ENCODE data around the gene SNX1. TPM values are rescaled to one million over a fixed set of nuclear protein-coding genes. Genes with fewer than 3 reads are reported as not detected.

The SNX1 gene
- total RNA-seq, 1 donor from 2014 or later, result 87.7 TPM

- H3K36me3 Mint-ChIP-seq (ENCODE audit: low read depth, unreplicated experiment), result peaks cover 18% of the 10 kb centered on the region
- Histone ChIP-seq H3K9ac (ENCODE audit: low read length) (no peak overlapping the region), H3K4me1 (ENCODE audit: insufficient read depth, low read length) (peaks cover 25% of the 10 kb centered on the region), H3K27me3 (ENCODE audit: insufficient read depth, low read length) (no peaks in the 10 kb centered on the region), H3K79me2 (ENCODE audit: insufficient read depth, low read length) (peaks cover 33% of the 10 kb centered on the region), H3K27ac (ENCODE audit: low read depth, low read length) (no peak overlapping the region), H3K4me3 (ENCODE audit: insufficient read depth, low read depth, low read length) (no peak overlapping the region), H2AFZ (ENCODE audit: low read depth, low read length) (no peak overlapping the region), H3K4me2 (ENCODE audit: low read length) (no peak overlapping the region), H3K9me3 (ENCODE audit: insufficient read depth, low read depth, low read length) (no peaks in the 10 kb centered on the region), H3K36me3 (ENCODE audit: insufficient read depth, low read length) (peaks cover 10% of the 10 kb centered on the region), H4K20me1 (ENCODE audit: insufficient read depth, low read length) (peaks cover 28% of the 10 kb centered on the region)
- TF ChIP-seq CTCF (IDR thresholded peaks at IDR 0.05; ENCODE audit: insufficient read depth, low read depth, low read length), result no peak
- no peak for TF ChIP-seq EZH2 (IDR thresholded peaks at IDR 0.05; ENCODE audit: insufficient read depth, low read length)
- DNase-seq (ENCODE audit: low read depth), result no peak
- H3K27me3 Mint-ChIP-seq (ENCODE audit: low read depth, unreplicated experiment), result no peaks in the 10 kb centered on the region
- H3K4me3 Mint-ChIP-seq (ENCODE audit: unreplicated experiment), result peak overlapping the region; percentile 54
- H3K27ac Mint-ChIP-seq (ENCODE audit: unreplicated experiment), result peak overlapping the region; percentile 5
- peaks cover 23% of the 10 kb centered on the region for H3K4me1 Mint-ChIP-seq (ENCODE audit: low read depth, unreplicated experiment)
- H3K9me3 Mint-ChIP-seq (ENCODE audit: unreplicated experiment), result no peaks in the 10 kb centered on the region
- FAIRE-seq, result no peak
Measured at GRCh38 chr15:64164436-64164835, 68.7 kb downstream of the SNX1 start.

DNA sequence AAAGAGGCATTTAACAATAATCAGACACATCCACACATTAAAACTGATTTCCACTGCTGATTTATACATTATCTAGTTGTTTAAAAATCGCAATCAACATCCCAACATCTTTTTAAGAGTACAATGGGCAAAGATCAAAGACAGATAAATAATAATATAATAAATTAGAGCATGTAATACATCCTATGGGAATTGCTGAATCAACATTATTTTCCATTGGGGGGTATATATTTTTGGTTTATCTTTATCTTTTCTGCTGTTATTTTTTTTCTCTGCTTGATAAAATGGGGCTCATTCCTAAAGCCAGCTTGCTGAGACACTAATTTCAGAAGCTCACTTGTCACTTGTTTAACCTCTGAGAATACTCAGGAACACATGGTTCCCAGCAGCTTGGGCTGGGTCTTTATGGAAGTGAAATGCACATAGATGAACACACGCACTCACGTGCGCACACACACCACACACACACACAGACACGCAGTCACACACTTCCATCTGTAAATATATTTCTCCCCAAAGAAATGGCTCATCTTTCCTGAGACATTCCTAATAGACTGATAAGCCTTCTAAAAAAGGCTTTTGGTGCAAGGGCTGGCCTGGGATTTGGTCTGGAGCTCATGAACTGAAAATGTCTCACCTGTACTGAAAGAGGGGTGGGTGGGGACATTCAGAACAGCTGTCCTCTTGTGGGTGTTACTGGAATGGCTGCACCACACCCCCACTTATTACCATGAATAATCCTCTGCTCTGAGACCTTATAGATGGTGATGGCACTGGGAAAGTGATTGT is 70.5 kb downstream of the SNX1 start:
- H3K27ac Mint-ChIP-seq (ENCODE audit: unreplicated experiment), result no peak overlapping the region
- no peak for DNase-seq (ENCODE audit: low read depth)
- Histone ChIP-seq H3K36me3 (ENCODE audit: insufficient read depth, low read length) (no peaks in the 10 kb centered on the region), H3K27me3 (ENCODE audit: insufficient read depth, low read length) (no peaks in the 10 kb centered on the region), H4K20me1 (ENCODE audit: insufficient read depth, low read length) (peaks cover 10% of the 10 kb centered on the region), H3K4me3 (ENCODE audit: insufficient read depth, low read depth, low read length) (no peak overlapping the region), H3K27ac (ENCODE audit: low read depth, low read length) (no peak overlapping the region), H3K79me2 (ENCODE audit: insufficient read depth, low read length) (peaks cover 15% of the 10 kb centered on the region), H3K9ac (ENCODE audit: low read length) (no peak overlapping the region), H2AFZ (ENCODE audit: low read depth, low read length) (no peak overlapping the region), H3K4me2 (ENCODE audit: low read length) (no peak overlapping the region), H3K9me3 (ENCODE audit: insufficient read depth, low read depth, low read length) (no peaks in the 10 kb centered on the region), H3K4me1 (ENCODE audit: insufficient read depth, low read length) (peaks cover 16% of the 10 kb centered on the region)
- H3K4me3 Mint-ChIP-seq (ENCODE audit: unreplicated experiment), result no peak overlapping the region
- peaks cover 14% of the 10 kb centered on the region for H3K4me1 Mint-ChIP-seq (ENCODE audit: low read depth, unreplicated experiment)
- H3K9me3 Mint-ChIP-seq (ENCODE audit: unreplicated experiment), result no peaks in the 10 kb centered on the region
- H3K27me3 Mint-ChIP-seq (ENCODE audit: low read depth, unreplicated experiment), result no peaks in the 10 kb centered on the region
- FAIRE-seq, result no peak
- no peak for TF ChIP-seq EZH2 (IDR thresholded peaks at IDR 0.05; ENCODE audit: insufficient read depth, low read length)
- TF ChIP-seq CTCF (IDR thresholded peaks at IDR 0.05; ENCODE audit: insufficient read depth, low read depth, low read length), result no peak
- peaks cover 15% of the 10 kb centered on the region for H3K36me3 Mint-ChIP-seq (ENCODE audit: low read depth, unreplicated experiment)

DNA sequence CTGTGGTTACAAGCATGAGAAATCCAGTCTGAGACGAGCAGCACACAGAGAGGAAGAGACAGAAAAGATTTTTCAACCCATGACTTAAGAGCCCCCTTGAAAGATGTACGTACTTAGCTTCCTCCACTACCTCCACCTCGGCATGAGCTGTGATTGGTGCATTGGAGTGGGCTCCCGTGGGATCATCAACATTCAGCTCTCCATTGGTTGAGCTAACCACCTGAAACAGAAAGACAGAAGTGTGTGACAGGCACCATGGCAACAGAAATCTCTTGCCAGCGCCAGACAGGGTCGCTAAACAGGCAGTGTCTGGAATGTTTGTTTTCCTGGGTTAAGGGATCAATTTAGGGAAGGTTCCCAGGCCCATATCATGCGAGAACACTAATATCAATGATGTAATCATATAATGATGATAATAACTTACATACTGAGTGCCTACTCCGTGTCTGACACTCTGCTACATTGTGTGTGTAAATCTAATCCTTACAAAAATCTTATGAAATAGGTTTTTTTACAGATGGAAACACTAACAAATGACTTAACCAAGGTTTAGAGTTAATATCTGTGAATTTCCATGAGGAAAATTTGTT is 84.5 kb downstream of the SNX1 start:
- H2AFZ ChIP-seq (ENCODE audit: low read depth, low read length), result no peak overlapping the region
- no peak overlapping the region for H3K4me3 ChIP-seq (ENCODE audit: insufficient read depth, low read depth, low read length)
- no peaks in the 10 kb centered on the region for H3K9me3 ChIP-seq (ENCODE audit: insufficient read depth, low read depth, low read length)
- no peak overlapping the region for H3K27ac Mint-ChIP-seq (ENCODE audit: unreplicated experiment)
- peaks cover 13% of the 10 kb centered on the region for H3K36me3 ChIP-seq (ENCODE audit: insufficient read depth, low read length)
- DNase-seq (ENCODE audit: low read depth), result no peak
- no peak for FAIRE-seq
- peaks cover 5% of the 10 kb centered on the region for H3K4me1 Mint-ChIP-seq (ENCODE audit: low read depth, unreplicated experiment)
- TF ChIP-seq EZH2 (IDR thresholded peaks at IDR 0.05; ENCODE audit: insufficient read depth, low read length), result no peak
- TF ChIP-seq CTCF (IDR thresholded peaks at IDR 0.05; ENCODE audit: insufficient read depth, low read depth, low read length), result no peak
- peaks cover 3% of the 10 kb centered on the region for H4K20me1 ChIP-seq (ENCODE audit: insufficient read depth, low read length)
- no peaks in the 10 kb centered on the region for H3K27me3 ChIP-seq (ENCODE audit: insufficient read depth, low read length)
- no peaks in the 10 kb centered on the region for H3K79me2 ChIP-seq (ENCODE audit: insufficient read depth, low read length)
- H3K27me3 Mint-ChIP-seq (ENCODE audit: low read depth, unreplicated experiment), result no peaks in the 10 kb centered on the region
- peaks cover 18% of the 10 kb centered on the region for H3K36me3 Mint-ChIP-seq (ENCODE audit: low read depth, unreplicated experiment)
- no peak overlapping the region for H3K27ac ChIP-seq (ENCODE audit: low read depth, low read length)
- no peaks in the 10 kb centered on the region for H3K4me1 ChIP-seq (ENCODE audit: insufficient read depth, low read length)
- H3K9ac ChIP-seq (ENCODE audit: low read length), result no peak overlapping the region
- no peak overlapping the region for H3K4me2 ChIP-seq (ENCODE audit: low read length)
- H3K4me3 Mint-ChIP-seq (ENCODE audit: unreplicated experiment), result no peak overlapping the region
- no peaks in the 10 kb centered on the region for H3K9me3 Mint-ChIP-seq (ENCODE audit: unreplicated experiment)

Measured in astrocyte (in vitro differentiated cells and primary cell).